IMR-90 (cell line): ENCODE measurements around the gene RAB43. TPM values are rescaled to one million over a fixed set of nuclear protein-coding genes. Genes with fewer than 3 reads are reported as not detected.

Source experiments
- ATAC-seq: fragments of 200-7000 bp; cut with Tn5 transposase; 2 replicates; pipeline ENCODE4 v1.9.1; 2020; ENCODE audit warnings: low read depth, mild to moderate bottlenecking, moderate library complexity
- BruUV-seq: library from RNA; stranded (reverse); fragments of 400-500 nt; replicated peaks from 2 replicates; lab custom pipeline; 2021; lab: Mats Ljungman, UMichigan
- CTCF ChIA-PET: fragments of 300-600 bp; formaldehyde crosslinking; extraction: SDS; loops from one replicate; lab custom pipeline; 2021; ENCODE audit warnings: antibody characterized with exemption; lab: Yijun Ruan, JAX
- POLR2A ChIA-PET: fragments of 300-600 bp; sonication (Branson Sonifier 250); formaldehyde crosslinking; loops from one replicate; lab custom pipeline; 2022; ENCODE audit warnings: antibody characterized with exemption; ENCODE audit not compliant: unreplicated experiment; lab: Charles Lee
- DNase-seq: peaks from one replicate; pipeline ENCODE4 v3.0.0; 2013
- H2AFZ ChIP-seq: replicated peaks from 2 replicates; pipeline ENCODE3; 2013; ENCODE audit warnings: low read length, mild to moderate bottlenecking; ENCODE audit not compliant: poor library complexity
- H2AK5ac ChIP-seq: 2 replicates; pipeline ENCODE4 v1.6.1; 2013; ENCODE audit warnings: low read depth, low read length, inconsistent platforms
- H2AK9ac ChIP-seq: replicated peaks from 2 replicates; pipeline ENCODE3; 2013; ENCODE audit warnings: mild to moderate bottlenecking, low read depth, low read length, moderate library complexity; ENCODE audit not compliant: poor library complexity
- H2BK120ac ChIP-seq: 2 replicates; pipeline ENCODE4 v1.6.1; 2013; ENCODE audit warnings: low read depth, low read length, inconsistent platforms
- H2BK15ac ChIP-seq: 3 replicates; pipeline ENCODE4 v1.6.1; 2013; ENCODE audit warnings: low read depth, low read length, inconsistent platforms
- H2BK20ac ChIP-seq: 2 replicates; pipeline ENCODE4 v1.6.1; 2013; ENCODE audit warnings: low read depth, mild to moderate bottlenecking, inconsistent platforms, low read length, moderate library complexity
- H2BK5ac ChIP-seq: 2 replicates; pipeline ENCODE4 v1.6.1; 2013; ENCODE audit warnings: mild to moderate bottlenecking, low read depth, low read length, inconsistent platforms; ENCODE audit not compliant: poor library complexity, severe bottlenecking
- H3K14ac ChIP-seq: replicated peaks from 2 replicates; pipeline ENCODE4 v1.6.1; 2013; ENCODE audit warnings: low read depth, low read length, inconsistent platforms
- H3K18ac ChIP-seq: 2 replicates; pipeline ENCODE4 v1.6.1; 2013; ENCODE audit warnings: low read depth, low read length, control low read depth
- H3K23ac ChIP-seq: 2 replicates; pipeline ENCODE4 v1.6.1; 2013; ENCODE audit warnings: low read depth, low read length, inconsistent platforms
- H3K27ac ChIP-seq: 2 replicates; pipeline ENCODE4 v1.5.1; 2013; ENCODE audit warnings: mild to moderate bottlenecking, control low read depth, low read length; ENCODE audit not compliant: insufficient read depth
- H3K27me3 ChIP-seq: 2 replicates; pipeline ENCODE4 v1.6.1; 2013; ENCODE audit warnings: low read length; ENCODE audit not compliant: control insufficient read depth, insufficient read depth
- H3K36me3 ChIP-seq: 2 replicates; pipeline ENCODE4 v1.6.1; 2013; ENCODE audit warnings: low read length, mixed read lengths; ENCODE audit not compliant: control insufficient read depth, insufficient read depth
- H3K4ac ChIP-seq: 2 replicates; pipeline ENCODE4 v1.6.1; 2013; ENCODE audit warnings: low read depth, low read length, inconsistent platforms
- H3K4me1 ChIP-seq: 2 replicates; pipeline ENCODE4 v1.6.1; 2013; ENCODE audit warnings: low read length, mixed read lengths; ENCODE audit not compliant: control insufficient read depth, insufficient read depth
- H3K4me2 ChIP-seq: 2 replicates; pipeline ENCODE4 v1.6.1; 2013; ENCODE audit warnings: low read depth, mild to moderate bottlenecking, control low read depth, low read length, moderate library complexity
- H3K4me3 ChIP-seq: 2 replicates; pipeline ENCODE4 v1.5.1; 2013; ENCODE audit warnings: low read depth, mild to moderate bottlenecking, control low read depth, low read length, moderate library complexity; ENCODE audit not compliant: insufficient read depth
- H3K56ac ChIP-seq: 2 replicates; pipeline ENCODE4 v1.6.1; 2013; ENCODE audit warnings: low read length, inconsistent platforms; ENCODE audit not compliant: insufficient read depth; ENCODE audit errors: extremely low read depth
- H3K79me1 ChIP-seq, 2 experiments: 2 replicates each; pipeline ENCODE4 v1.6.1; 2013; ENCODE audit warnings: low read length in 2 of 2, inconsistent platforms in 1 of 2, low read depth in 1 of 2
- H3K9ac ChIP-seq: 2 replicates; pipeline ENCODE4 v1.6.1; 2013; ENCODE audit warnings: low read depth, low read length, control low read depth
- H3K9me1 ChIP-seq: 2 replicates; pipeline ENCODE4 v1.6.1; 2013; ENCODE audit warnings: low read length, inconsistent platforms; ENCODE audit not compliant: insufficient read depth
- H3K9me3 ChIP-seq: 2 replicates; pipeline ENCODE4 v1.6.1; 2013; ENCODE audit warnings: low read length; ENCODE audit not compliant: control insufficient read depth, insufficient read depth
- H4K20me1 ChIP-seq: 2 replicates; pipeline ENCODE4 v1.6.1; 2013; ENCODE audit warnings: low read length, inconsistent platforms; ENCODE audit not compliant: insufficient read depth
- H4K5ac ChIP-seq: 2 replicates; pipeline ENCODE4 v1.6.1; 2013; ENCODE audit warnings: mild to moderate bottlenecking, low read depth, low read length, control low read depth
- H4K8ac ChIP-seq, 2 experiments: 2 replicates each; pipeline ENCODE4 v1.6.1; 2013; ENCODE audit warnings: low read depth in 2 of 2, low read length in 2 of 2, control low read depth in 1 of 2, inconsistent platforms in 1 of 2
- H4K91ac ChIP-seq: 2 replicates; pipeline ENCODE4 v1.6.1; 2013; ENCODE audit warnings: low read depth, low read length, inconsistent platforms; ENCODE audit not compliant: insufficient read depth
- BHLHE40 ChIP-seq: fragments of 150-350 bp; IDR thresholded peaks from 2 replicates; pipeline ENCODE4 v1.6.1; 2016; ENCODE audit warnings: mild to moderate bottlenecking, low read depth, low read length
- CEBPB ChIP-seq: IDR thresholded peaks from 2 replicates; pipeline ENCODE4 v1.6.1; 2012; ENCODE audit warnings: low read depth, low read length, improper control_type of control experiment
- CHD1 ChIP-seq: IDR thresholded peaks from 2 replicates; pipeline ENCODE4 v1.6.1; 2012; ENCODE audit warnings: low read depth, low read length, improper control_type of control experiment
- FOS ChIP-seq: fragments of 150-350 bp; IDR thresholded peaks from 2 replicates; pipeline ENCODE4 v1.6.1; 2016; ENCODE audit warnings: low read depth, low read length
- MAFK ChIP-seq: IDR thresholded peaks from 2 replicates; pipeline ENCODE4 v1.6.1; 2012; ENCODE audit warnings: low read depth, low read length, improper control_type of control experiment
- MAZ ChIP-seq: IDR thresholded peaks from 2 replicates; pipeline ENCODE4 v1.6.1; 2012; ENCODE audit warnings: low read depth, mild to moderate bottlenecking, low read length, improper control_type of control experiment, moderate library complexity, borderline replicate concordance
- MXI1 ChIP-seq: IDR thresholded peaks from 2 replicates; pipeline ENCODE4 v1.6.1; 2012; ENCODE audit warnings: low read depth, mild to moderate bottlenecking, low read length, moderate library complexity, borderline replicate concordance
- NFE2L2 ChIP-seq: fragments of 150-350 bp; IDR thresholded peaks from 2 replicates; pipeline ENCODE4 v1.6.1; 2016; ENCODE audit warnings: low read depth, mild to moderate bottlenecking, low read length
- POLR2A ChIP-seq: IDR thresholded peaks from 2 replicates; pipeline ENCODE4 v1.6.1; 2012; ENCODE audit warnings: mild to moderate bottlenecking, low read depth, low read length
- RAD21 ChIP-seq: IDR thresholded peaks from 2 replicates; pipeline ENCODE4 v1.6.1; 2012; ENCODE audit warnings: low read length, improper control_type of control experiment
- RCOR1 ChIP-seq: IDR thresholded peaks from 2 replicates; pipeline ENCODE4 v1.6.1; 2012; ENCODE audit warnings: mild to moderate bottlenecking, low read length, improper control_type of control experiment; ENCODE audit not compliant: insufficient replicate concordance
- RFX5 ChIP-seq: IDR thresholded peaks from 2 replicates; pipeline ENCODE4 v1.8.0; 2012; ENCODE audit warnings: low read depth, mild to moderate bottlenecking, low read length, moderate library complexity
- SMC3 ChIP-seq: fragments of 150-350 bp; IDR thresholded peaks from 2 replicates; pipeline ENCODE4 v1.6.1; 2016; ENCODE audit warnings: low read depth, mild to moderate bottlenecking, antibody characterized with exemption, low read length, moderate library complexity
- WGBS, 2 experiments: methylation state at CpG; one replicate each; pipeline versions ENCODE4 v1.1.5 to v1.1.7; 2013; ENCODE audit warnings: missing lambda C conversion rate in 2 of 2; ENCODE audit not compliant: insufficient read length in 1 of 2; ENCODE audit errors: extremely low coverage in 2 of 2; 5-methylcytosine and 5-hydroxymethylcytosine counted together
- dilution Hi-C: fragments of 300-500 bp; cut with HindIII; formaldehyde crosslinking; loops from one replicate; pipeline ENCODE4 v1.14.3; 2018; ENCODE audit warnings: low sequenced_read_pairs; ENCODE audit not compliant: unreplicated experiment
- in situ Hi-C: fragments of 300-500 bp; cut with MboI; formaldehyde crosslinking; loops from 3 replicates; pipeline ENCODE4 v1.14.3; 2019; ENCODE audit warnings: low sequenced_read_pairs, inconsistent platforms, mixed read lengths
- intact Hi-C: fragments of 100-400 bp; cut with micrococcal nuclease; formaldehyde crosslinking; loops from 2 replicates; pipeline ENCODE4 v1.10.0; 2022
- polyA plus RNA-seq, 3 experiments: library from polyadenylated mRNA; depleted of rRNA; stranded (reverse); fragments of >200 nt; gene quantifications; 2 replicates each; pipeline ENCODE4 v1.2.3, GENCODE V29; 2012; ENCODE audit warnings: low replicate concordance in 1 of 3
- total RNA-seq: library from RNA; depleted of rRNA; stranded (reverse); fragments of >200 nt; gene quantifications from 2 replicates; pipeline ENCODE4 v1.2.3, GENCODE V29; 2012
- TF ChIP-seq, protein P1 (sequence below): conservative IDR thresholded peaks from 2 replicates; pipeline ENCODE4 v1.5.1; 2012; ENCODE audit warnings: mild to moderate bottlenecking, low read depth, low read length, improper control_type of control experiment
- TF ChIP-seq, protein P2 (sequence below): fragments of 150-350 bp; IDR thresholded peaks from 2 replicates; pipeline ENCODE4 v1.6.1; 2016; ENCODE audit warnings: low read depth, mild to moderate bottlenecking, low read length, moderate library complexity, borderline replicate concordance
- TF ChIP-seq, protein P3 (sequence below): fragments of 150-350 bp; IDR thresholded peaks from 2 replicates; pipeline ENCODE4 v1.6.1; 2017; ENCODE audit warnings: mild to moderate bottlenecking, antibody characterized with exemption, low read length, low read depth

RAB43 gene
- total and polyA plus RNA-seq, 2 of the 4 experiments (the other 2 are of a cell fraction) = 9.9 to 14.0 TPM

- no peak overlapping the region for H2BK120ac ChIP-seq
- H3K23ac ChIP-seq = no peak overlapping the region
- H3K4ac ChIP-seq = no peak overlapping the region
- dilution Hi-C loops = no loop called here
- no peaks in the 10 kb centered on the region for H3K79me1 ChIP-seq
- no TSS peak for BruUV-seq
- no peak overlapping the region for H2BK5ac ChIP-seq
- H4K8ac ChIP-seq = no peak overlapping the region
- no peak overlapping the region for H3K9ac ChIP-seq
- no peak overlapping the region for H4K91ac ChIP-seq
- DNase-seq = no peak
- no peak overlapping the region for H2AFZ ChIP-seq
- no peak overlapping the region for H2AK5ac ChIP-seq
- no peak for ATAC-seq
- no peak overlapping the region for H3K14ac ChIP-seq
- CTCF ChIA-PET = no interaction called here
- peaks cover 24% of the 10 kb centered on the region for H3K27me3 ChIP-seq
- peaks cover 7% of the 10 kb centered on the region for H3K9me3 ChIP-seq
- H3K36me3 ChIP-seq = no peaks in the 10 kb centered on the region
- POLR2A ChIA-PET = no interaction called here
- H2BK20ac ChIP-seq = no peak overlapping the region
- H4K5ac ChIP-seq = no peak overlapping the region
- no peak overlapping the region for H3K56ac ChIP-seq
- TF ChIP-seq MAZ = no peak
- TF ChIP-seq MXI1 = no peak
- TF ChIP-seq MAFK = no peak
- TF ChIP-seq RFX5 = no peak
- TF ChIP-seq FOS = no peak
- TF ChIP-seq, protein P1, sequence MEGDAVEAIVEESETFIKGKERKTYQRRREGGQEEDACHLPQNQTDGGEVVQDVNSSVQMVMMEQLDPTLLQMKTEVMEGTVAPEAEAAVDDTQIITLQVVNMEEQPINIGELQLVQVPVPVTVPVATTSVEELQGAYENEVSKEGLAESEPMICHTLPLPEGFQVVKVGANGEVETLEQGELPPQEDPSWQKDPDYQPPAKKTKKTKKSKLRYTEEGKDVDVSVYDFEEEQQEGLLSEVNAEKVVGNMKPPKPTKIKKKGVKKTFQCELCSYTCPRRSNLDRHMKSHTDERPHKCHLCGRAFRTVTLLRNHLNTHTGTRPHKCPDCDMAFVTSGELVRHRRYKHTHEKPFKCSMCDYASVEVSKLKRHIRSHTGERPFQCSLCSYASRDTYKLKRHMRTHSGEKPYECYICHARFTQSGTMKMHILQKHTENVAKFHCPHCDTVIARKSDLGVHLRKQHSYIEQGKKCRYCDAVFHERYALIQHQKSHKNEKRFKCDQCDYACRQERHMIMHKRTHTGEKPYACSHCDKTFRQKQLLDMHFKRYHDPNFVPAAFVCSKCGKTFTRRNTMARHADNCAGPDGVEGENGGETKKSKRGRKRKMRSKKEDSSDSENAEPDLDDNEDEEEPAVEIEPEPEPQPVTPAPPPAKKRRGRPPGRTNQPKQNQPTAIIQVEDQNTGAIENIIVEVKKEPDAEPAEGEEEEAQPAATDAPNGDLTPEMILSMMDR = no peak
- no peak for TF ChIP-seq BHLHE40
- TF ChIP-seq POLR2A = no peak
- TF ChIP-seq RCOR1 = no peak
- TF ChIP-seq, protein P2, sequence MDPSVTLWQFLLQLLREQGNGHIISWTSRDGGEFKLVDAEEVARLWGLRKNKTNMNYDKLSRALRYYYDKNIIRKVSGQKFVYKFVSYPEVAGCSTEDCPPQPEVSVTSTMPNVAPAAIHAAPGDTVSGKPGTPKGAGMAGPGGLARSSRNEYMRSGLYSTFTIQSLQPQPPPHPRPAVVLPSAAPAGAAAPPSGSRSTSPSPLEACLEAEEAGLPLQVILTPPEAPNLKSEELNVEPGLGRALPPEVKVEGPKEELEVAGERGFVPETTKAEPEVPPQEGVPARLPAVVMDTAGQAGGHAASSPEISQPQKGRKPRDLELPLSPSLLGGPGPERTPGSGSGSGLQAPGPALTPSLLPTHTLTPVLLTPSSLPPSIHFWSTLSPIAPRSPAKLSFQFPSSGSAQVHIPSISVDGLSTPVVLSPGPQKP = no peak
- TF ChIP-seq CHD1 = no peak
- no peak for TF ChIP-seq SMC3
- TF ChIP-seq RAD21 = no peak
- TF ChIP-seq, protein P3, sequence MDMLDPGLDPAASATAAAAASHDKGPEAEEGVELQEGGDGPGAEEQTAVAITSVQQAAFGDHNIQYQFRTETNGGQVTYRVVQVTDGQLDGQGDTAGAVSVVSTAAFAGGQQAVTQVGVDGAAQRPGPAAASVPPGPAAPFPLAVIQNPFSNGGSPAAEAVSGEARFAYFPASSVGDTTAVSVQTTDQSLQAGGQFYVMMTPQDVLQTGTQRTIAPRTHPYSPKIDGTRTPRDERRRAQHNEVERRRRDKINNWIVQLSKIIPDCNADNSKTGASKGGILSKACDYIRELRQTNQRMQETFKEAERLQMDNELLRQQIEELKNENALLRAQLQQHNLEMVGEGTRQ = no peak
- TF ChIP-seq CEBPB = no peak
- no peak for TF ChIP-seq NFE2L2
- H3K18ac ChIP-seq = no peak overlapping the region
- no peak overlapping the region for H3K4me3 ChIP-seq
- intact Hi-C loops = no loop called here
- in situ Hi-C loops = no loop called here
- no peak overlapping the region for H2AK9ac ChIP-seq
- no peaks in the 10 kb centered on the region for H4K20me1 ChIP-seq
- no peaks in the 10 kb centered on the region; the same call in 1 of the 2 replicates for H3K4me1 ChIP-seq
- no peak overlapping the region for H2BK15ac ChIP-seq
- H3K9me1 ChIP-seq = no peaks in the 10 kb centered on the region
- no CpG with 5 or more reads among the region's 4 CpGs for WGBS, 2 experiments
- no peak overlapping the region for H3K27ac ChIP-seq
- H3K4me2 ChIP-seq = no peak overlapping the region
Measured at GRCh38 chr3:129065720-129066073, 55.9 kb downstream of the RAB43 start.
